K562 (cell line): ENCODE data around the gene OR10G7. TPM values are rescaled to one million over a fixed set of nuclear protein-coding genes. Genes with fewer than 3 reads are reported as not detected.
A peak's percentile ranks its signal among the peaks of the same experiment; 100 is the strongest.

Experiments
- BHLHE40 ChIP-seq: IDR thresholded peaks from 2 replicates; pipeline ENCODE4 v1.6.1; 2011; ENCODE audit warnings: low read length, improper control_type of control experiment
- CBX3 ChIP-seq, 2 experiments: IDR thresholded peaks; 1 replicate in 1 of 2; 2 replicates in 1 of 2; pipeline ENCODE4 v1.6.1; 2012; ENCODE audit warnings: inconsistent platforms in 2 of 2, low read length in 2 of 2, borderline replicate concordance in 1 of 2, control low read depth in 1 of 2
- EP300 ChIP-seq: IDR thresholded peaks from 2 replicates; pipeline ENCODE4 v1.6.1; 2012; ENCODE audit warnings: low read length, improper control_type of control experiment
- MAZ ChIP-seq, 2 experiments: fragments of 450-650 bp in 1 of 2; sonication (generic) in 1 of 2; formaldehyde crosslinking; IDR thresholded peaks in 1 of 2; conservative IDR thresholded peaks in 1 of 2; 2 replicates each; pipeline versions ENCODE4 v1.4.0 to v1.5.0; 2020; ENCODE audit warnings: mild to moderate bottlenecking in 1 of 2, missing genetic modification reagents in 1 of 2
- ZFX ChIP-seq: sonication (generic); formaldehyde crosslinking; IDR thresholded peaks from 2 replicates; pipeline ENCODE4 v1.8.0; 2022; ENCODE audit warnings: mild to moderate bottlenecking, missing genetic modification reagents, moderate library complexity
- polyA plus RNA-seq, 8 experiments: library from polyadenylated mRNA; depleted of rRNA in 4 of 8; stranded (reverse) in 5 of 8; unstranded in 3 of 8; fragments of >200 nt; fragmentation: Nextera tagmentation in 2 of 8; fragmentation: Illumina TruSeq in 1 of 8; extraction: Ambion mirVana in 2 of 8; extraction: Trizol in 1 of 8; gene quantifications; 2 replicates each; pipeline versions ENCODE4 v1.2.1 to v1.2.3, GENCODE V29; 2011 to 2014; ENCODE audit warnings: inconsistent platforms in 1 of 8, missing spikeins in 1 of 8
- total RNA-seq, 7 experiments: library from RNA; depleted of rRNA in 6 of 7; stranded (reverse); fragments of >200 nt in 6 of 7; fragmentation: Illumina TruSeq in 2 of 7; extraction: Trizol in 2 of 7; gene quantifications; 2 replicates each; pipeline versions ENCODE4 v1.2.1 to v1.2.3, GENCODE V29; 2011 to 2021; ENCODE audit warnings: low replicate concordance in 1 of 7
- TF ChIP-seq, protein P1 (sequence below): sonication (generic); formaldehyde crosslinking; IDR thresholded peaks from 2 replicates; pipeline ENCODE4 v1.8.1; 2023; ENCODE audit warnings: mild to moderate bottlenecking, missing genetic modification reagents
- TF ChIP-seq, protein P2 (sequence below): fragments of 450-650 bp; formaldehyde crosslinking; IDR thresholded peaks from 2 replicates; pipeline ENCODE4 v1.4.0; 2020; ENCODE audit warnings: mild to moderate bottlenecking, moderate library complexity
- TF ChIP-seq, protein P3 (sequence below), 2 experiments: IDR thresholded peaks; 2 replicates each; pipeline ENCODE4 v1.6.1; 2011; ENCODE audit warnings: borderline replicate concordance in 1 of 2, control low read depth in 1 of 2, low read depth in 1 of 2, low read length in 1 of 2, mild to moderate bottlenecking in 1 of 2, mixed read lengths in 1 of 2, moderate library complexity in 1 of 2; ENCODE audit not compliant: insufficient read depth in 1 of 2, insufficient read length in 1 of 2, poor library complexity in 1 of 2, severe bottlenecking in 1 of 2; ENCODE audit errors: extremely low read depth in 1 of 2
- TF ChIP-seq, protein P4 (sequence below): IDR thresholded peaks from 2 replicates; pipeline ENCODE4 v1.6.1; 2011; ENCODE audit warnings: borderline replicate concordance, low read depth, mild to moderate bottlenecking, moderate library complexity, low read length; ENCODE audit not compliant: insufficient read depth, poor library complexity, severe bottlenecking
- TF ChIP-seq, protein P5 (sequence below): sonication (generic); formaldehyde crosslinking; IDR thresholded peaks from 2 replicates; pipeline ENCODE4 v1.8.0; 2022; ENCODE audit warnings: mild to moderate bottlenecking, low read depth, missing genetic modification reagents

Gene OR10G7
- total and polyA plus RNA-seq, 9 of the 15 experiments (the other 6 are each of a cell fraction or from before 2014, with no cell fraction given), result not detected

DNA sequence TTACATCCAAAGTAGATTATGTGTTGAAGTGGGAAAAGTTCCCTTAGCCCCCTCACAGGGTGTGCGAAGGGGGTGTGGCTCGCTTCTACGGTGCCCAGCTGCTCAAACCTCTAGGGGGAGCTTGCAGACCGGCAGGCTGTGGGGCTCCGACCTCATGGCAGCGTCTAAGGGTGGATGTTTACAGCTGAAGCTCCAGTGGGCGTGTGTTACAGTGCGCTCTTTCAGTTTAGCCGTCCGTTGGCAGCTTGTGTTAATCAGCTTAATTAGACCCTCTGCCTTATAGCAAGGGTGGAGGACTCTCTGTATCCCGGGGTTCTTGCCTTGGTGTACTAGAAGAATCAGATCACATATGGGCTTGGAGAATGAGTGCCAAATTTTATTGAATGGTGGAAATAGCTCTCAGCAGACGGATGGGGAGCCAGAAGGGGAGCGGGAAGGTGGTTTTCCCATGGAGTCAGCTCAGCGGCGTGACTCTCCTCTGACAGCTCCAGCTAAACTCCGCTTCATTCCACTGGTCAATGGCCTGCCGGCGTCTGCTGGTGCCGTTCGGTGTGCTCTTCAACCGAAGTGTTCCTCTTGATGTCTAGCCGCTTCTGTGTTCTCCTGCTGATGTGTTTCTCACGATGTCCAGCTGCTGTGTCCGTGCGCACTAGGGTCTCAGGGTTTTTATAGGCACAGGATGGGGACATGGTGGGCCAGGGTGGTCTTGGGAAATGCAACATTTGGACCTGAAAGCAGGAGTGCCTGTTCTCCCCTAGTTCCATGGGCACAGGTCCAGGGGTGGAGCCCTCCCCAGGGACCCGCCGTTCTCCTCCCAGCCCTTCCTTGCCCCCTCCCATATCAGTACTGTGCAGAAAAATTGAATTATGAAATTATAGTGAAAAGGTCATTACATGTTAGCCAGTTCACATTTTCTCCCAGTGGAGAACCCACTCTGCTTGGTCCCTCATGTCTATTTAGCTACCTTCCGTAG lies 28.6 kb upstream of the OR10G7 start (continued):
- TF ChIP-seq, protein P1, sequence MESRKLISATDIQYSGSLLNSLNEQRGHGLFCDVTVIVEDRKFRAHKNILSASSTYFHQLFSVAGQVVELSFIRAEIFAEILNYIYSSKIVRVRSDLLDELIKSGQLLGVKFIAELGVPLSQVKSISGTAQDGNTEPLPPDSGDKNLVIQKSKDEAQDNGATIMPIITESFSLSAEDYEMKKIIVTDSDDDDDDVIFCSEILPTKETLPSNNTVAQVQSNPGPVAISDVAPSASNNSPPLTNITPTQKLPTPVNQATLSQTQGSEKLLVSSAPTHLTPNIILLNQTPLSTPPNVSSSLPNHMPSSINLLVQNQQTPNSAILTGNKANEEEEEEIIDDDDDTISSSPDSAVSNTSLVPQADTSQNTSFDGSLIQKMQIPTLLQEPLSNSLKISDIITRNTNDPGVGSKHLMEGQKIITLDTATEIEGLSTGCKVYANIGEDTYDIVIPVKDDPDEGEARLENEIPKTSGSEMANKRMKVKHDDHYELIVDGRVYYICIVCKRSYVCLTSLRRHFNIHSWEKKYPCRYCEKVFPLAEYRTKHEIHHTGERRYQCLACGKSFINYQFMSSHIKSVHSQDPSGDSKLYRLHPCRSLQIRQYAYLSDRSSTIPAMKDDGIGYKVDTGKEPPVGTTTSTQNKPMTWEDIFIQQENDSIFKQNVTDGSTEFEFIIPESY, result 0 out of 2 replicates have a peak, but pooled peaks have one; percentile 19
- TF ChIP-seq MAZ (CRISPR knock-in tag; conservative IDR thresholded peaks at IDR 0.05 in 1 of 2, IDR thresholded peaks at IDR 0.05 in 1 of 2) (peak in 1 of 2 experiments; percentile 66; a peak in 2 of 4 replicates), CBX3 (IDR thresholded peaks at IDR 0.05; ENCODE audit: borderline replicate concordance in 1 of 2, low read length in 2 of 2) (peak in 1 of 2 experiments; percentile 12; a peak in 1 of 3 replicates), EP300 (0 out of 2 replicates have a peak, but pooled peaks have one; percentile 23), BHLHE40 (0 out of 2 replicates have a peak, but pooled peaks have one; percentile 10), ZFX (no peak)
- TF ChIP-seq, protein P2, sequence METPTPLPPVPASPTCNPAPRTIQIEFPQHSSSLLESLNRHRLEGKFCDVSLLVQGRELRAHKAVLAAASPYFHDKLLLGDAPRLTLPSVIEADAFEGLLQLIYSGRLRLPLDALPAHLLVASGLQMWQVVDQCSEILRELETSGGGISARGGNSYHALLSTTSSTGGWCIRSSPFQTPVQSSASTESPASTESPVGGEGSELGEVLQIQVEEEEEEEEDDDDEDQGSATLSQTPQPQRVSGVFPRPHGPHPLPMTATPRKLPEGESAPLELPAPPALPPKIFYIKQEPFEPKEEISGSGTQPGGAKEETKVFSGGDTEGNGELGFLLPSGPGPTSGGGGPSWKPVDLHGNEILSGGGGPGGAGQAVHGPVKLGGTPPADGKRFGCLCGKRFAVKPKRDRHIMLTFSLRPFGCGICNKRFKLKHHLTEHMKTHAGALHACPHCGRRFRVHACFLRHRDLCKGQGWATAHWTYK (CRISPR knock-in tag), result no peak
- TF ChIP-seq, protein P3, sequence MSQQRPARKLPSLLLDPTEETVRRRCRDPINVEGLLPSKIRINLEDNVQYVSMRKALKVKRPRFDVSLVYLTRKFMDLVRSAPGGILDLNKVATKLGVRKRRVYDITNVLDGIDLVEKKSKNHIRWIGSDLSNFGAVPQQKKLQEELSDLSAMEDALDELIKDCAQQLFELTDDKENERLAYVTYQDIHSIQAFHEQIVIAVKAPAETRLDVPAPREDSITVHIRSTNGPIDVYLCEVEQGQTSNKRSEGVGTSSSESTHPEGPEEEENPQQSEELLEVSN (IDR thresholded peaks at IDR 0.05; ENCODE audit: borderline replicate concordance in 1 of 2, extremely low read depth in 1 of 2, insufficient read depth in 1 of 2, insufficient read length in 1 of 2, low read depth in 1 of 2, low read length in 1 of 2, poor library complexity in 1 of 2, severe bottlenecking in 1 of 2), result peak; percentile 26 to 76
- TF ChIP-seq, protein P4, sequence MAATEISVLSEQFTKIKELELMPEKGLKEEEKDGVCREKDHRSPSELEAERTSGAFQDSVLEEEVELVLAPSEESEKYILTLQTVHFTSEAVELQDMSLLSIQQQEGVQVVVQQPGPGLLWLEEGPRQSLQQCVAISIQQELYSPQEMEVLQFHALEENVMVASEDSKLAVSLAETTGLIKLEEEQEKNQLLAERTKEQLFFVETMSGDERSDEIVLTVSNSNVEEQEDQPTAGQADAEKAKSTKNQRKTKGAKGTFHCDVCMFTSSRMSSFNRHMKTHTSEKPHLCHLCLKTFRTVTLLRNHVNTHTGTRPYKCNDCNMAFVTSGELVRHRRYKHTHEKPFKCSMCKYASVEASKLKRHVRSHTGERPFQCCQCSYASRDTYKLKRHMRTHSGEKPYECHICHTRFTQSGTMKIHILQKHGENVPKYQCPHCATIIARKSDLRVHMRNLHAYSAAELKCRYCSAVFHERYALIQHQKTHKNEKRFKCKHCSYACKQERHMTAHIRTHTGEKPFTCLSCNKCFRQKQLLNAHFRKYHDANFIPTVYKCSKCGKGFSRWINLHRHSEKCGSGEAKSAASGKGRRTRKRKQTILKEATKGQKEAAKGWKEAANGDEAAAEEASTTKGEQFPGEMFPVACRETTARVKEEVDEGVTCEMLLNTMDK, result peak; percentile 84
- TF ChIP-seq, protein P5, sequence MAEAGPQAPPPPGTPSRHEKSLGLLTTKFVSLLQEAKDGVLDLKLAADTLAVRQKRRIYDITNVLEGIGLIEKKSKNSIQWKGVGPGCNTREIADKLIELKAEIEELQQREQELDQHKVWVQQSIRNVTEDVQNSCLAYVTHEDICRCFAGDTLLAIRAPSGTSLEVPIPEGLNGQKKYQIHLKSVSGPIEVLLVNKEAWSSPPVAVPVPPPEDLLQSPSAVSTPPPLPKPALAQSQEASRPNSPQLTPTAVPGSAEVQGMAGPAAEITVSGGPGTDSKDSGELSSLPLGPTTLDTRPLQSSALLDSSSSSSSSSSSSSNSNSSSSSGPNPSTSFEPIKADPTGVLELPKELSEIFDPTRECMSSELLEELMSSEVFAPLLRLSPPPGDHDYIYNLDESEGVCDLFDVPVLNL, result no peak
